C4-2B (cell line): Measurements from ENCODE around the gene FCGR2B.
"Not testable (repeated sequence)": the region's sequence is repeated elsewhere in the genome, so short reads cannot be mapped to it uniquely, and the experiment has no call there.

Experiments
- ZFX ChIP-seq: fragments of 450-650 bp; IDR thresholded peaks from 2 replicates; pipeline ENCODE4 v1.6.1; 2017
- TF ChIP-seq, protein P1 (sequence below): fragments of 450-650 bp; conservative IDR thresholded peaks from 2 replicates; pipeline ENCODE4 v1.5.1; 2017; ENCODE audit warnings: mild to moderate bottlenecking

DNA sequence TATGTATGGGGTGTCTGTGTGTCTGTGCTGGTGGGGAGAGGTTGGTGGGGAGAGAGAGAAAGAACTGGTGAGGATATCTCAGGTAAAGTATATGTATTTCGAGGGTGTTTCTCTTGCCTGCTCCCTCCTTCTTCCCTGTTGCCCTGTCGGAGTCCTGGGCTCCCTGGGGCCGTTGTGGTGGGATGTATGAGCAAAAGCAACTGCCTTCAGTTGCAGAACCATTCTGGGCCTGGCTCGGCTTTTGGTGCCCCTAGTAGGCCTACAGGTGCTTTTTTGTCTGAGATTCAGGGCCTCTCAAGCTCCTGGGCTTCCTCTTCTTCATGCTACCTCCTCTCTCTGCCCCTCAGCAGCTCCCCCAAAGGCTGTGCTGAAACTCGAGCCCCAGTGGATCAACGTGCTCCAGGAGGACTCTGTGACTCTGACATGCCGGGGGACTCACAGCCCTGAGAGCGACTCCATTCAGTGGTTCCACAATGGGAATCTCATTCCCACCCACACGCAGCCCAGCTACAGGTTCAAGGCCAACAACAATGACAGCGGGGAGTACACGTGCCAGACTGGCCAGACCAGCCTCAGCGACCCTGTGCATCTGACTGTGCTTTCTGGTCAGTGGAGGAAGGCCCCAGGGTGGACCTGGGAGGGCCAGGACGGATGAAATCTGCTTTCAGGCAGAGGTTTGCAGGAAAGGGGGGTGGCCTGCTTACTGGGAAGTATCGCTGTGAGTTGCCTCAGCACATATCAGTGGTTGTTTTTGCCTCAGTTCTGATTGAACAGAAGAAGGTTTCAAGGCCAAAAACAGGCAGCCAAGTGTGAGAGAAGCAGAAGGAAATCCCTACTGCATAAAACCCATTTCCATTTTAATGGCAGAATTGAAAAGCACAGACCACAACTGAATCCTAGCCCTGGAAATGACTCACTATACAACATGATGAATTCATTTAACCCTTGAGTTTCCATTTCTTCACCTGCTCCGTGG, 8.4 kb downstream of the FCGR2B start:
- TF ChIP-seq, protein P1, sequence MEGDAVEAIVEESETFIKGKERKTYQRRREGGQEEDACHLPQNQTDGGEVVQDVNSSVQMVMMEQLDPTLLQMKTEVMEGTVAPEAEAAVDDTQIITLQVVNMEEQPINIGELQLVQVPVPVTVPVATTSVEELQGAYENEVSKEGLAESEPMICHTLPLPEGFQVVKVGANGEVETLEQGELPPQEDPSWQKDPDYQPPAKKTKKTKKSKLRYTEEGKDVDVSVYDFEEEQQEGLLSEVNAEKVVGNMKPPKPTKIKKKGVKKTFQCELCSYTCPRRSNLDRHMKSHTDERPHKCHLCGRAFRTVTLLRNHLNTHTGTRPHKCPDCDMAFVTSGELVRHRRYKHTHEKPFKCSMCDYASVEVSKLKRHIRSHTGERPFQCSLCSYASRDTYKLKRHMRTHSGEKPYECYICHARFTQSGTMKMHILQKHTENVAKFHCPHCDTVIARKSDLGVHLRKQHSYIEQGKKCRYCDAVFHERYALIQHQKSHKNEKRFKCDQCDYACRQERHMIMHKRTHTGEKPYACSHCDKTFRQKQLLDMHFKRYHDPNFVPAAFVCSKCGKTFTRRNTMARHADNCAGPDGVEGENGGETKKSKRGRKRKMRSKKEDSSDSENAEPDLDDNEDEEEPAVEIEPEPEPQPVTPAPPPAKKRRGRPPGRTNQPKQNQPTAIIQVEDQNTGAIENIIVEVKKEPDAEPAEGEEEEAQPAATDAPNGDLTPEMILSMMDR, result not testable (repeated sequence)
- not testable (repeated sequence) for TF ChIP-seq ZFX
